Activated B cell treated with CpG ODN at 0.5 μM for 24 hours (primary cell): ENCODE data around the gene SCO2. TPM values are rescaled to one million over a fixed set of nuclear protein-coding genes. Genes with fewer than 3 reads are reported as not detected.

Experiments
- ATAC-seq: fragments of 200-7000 bp; cut with Tn5 transposase; one replicate; pipeline ENCODE4 v1.10.0; 2021; ENCODE audit warnings: low read depth, mild to moderate bottlenecking, moderate library complexity
- CTCF ChIA-PET: fragments of 350-600 bp; sonication (Branson Sonifier 250); formaldehyde crosslinking; loops from one replicate; lab custom pipeline; 2021; ENCODE audit warnings: antibody characterized with exemption; lab: Charles Lee
- POLR2A ChIA-PET: fragments of 350-600 bp; sonication (Branson Sonifier 250); formaldehyde crosslinking; loops from one replicate; lab custom pipeline; 2021; ENCODE audit warnings: antibody characterized with exemption; lab: Charles Lee
- DNase-seq: peaks from one replicate; pipeline ENCODE4 v3.0.0; 2022
- H3K27ac Mint-ChIP-seq: one replicate; pipeline ENCODE4 v1.8.0; 2020; ENCODE audit warnings: mixed read lengths
- H3K27me3 Mint-ChIP-seq: one replicate; pipeline ENCODE4 v1.8.0; 2021; ENCODE audit warnings: mixed read lengths
- H3K36me3 Mint-ChIP-seq: one replicate; pipeline ENCODE4 v1.8.0; 2021; ENCODE audit warnings: low read depth, mixed read lengths
- H3K4me1 Mint-ChIP-seq: one replicate; pipeline ENCODE4 v1.8.0; 2021; ENCODE audit warnings: mixed read lengths
- H3K4me3 Mint-ChIP-seq: one replicate; pipeline ENCODE4 v1.8.0; 2020; ENCODE audit warnings: mild to moderate bottlenecking, mixed read lengths
- H3K9me3 Mint-ChIP-seq: one replicate; pipeline ENCODE4 v1.8.0; 2020; ENCODE audit warnings: mixed read lengths
- intact Hi-C: fragments of 100-400 bp; cut with micrococcal nuclease; formaldehyde crosslinking; loops from one replicate; pipeline ENCODE4 v1.15.1; 2024
- total RNA-seq: library from RNA; stranded (reverse); gene quantifications from 2 replicates; pipeline ENCODE4 v1.2.3, GENCODE V29; 2022
- TF ChIP-seq, protein P1 (sequence below): fragments of 200-600 bp; IDR thresholded peaks from one replicate; pipeline ENCODE4 v1.8.0; 2022; ENCODE audit warnings: antibody characterized with exemption, mild to moderate bottlenecking

SCO2 gene
- total RNA-seq, 1 donor from 2014 or later: 7.1 TPM

DNA sequence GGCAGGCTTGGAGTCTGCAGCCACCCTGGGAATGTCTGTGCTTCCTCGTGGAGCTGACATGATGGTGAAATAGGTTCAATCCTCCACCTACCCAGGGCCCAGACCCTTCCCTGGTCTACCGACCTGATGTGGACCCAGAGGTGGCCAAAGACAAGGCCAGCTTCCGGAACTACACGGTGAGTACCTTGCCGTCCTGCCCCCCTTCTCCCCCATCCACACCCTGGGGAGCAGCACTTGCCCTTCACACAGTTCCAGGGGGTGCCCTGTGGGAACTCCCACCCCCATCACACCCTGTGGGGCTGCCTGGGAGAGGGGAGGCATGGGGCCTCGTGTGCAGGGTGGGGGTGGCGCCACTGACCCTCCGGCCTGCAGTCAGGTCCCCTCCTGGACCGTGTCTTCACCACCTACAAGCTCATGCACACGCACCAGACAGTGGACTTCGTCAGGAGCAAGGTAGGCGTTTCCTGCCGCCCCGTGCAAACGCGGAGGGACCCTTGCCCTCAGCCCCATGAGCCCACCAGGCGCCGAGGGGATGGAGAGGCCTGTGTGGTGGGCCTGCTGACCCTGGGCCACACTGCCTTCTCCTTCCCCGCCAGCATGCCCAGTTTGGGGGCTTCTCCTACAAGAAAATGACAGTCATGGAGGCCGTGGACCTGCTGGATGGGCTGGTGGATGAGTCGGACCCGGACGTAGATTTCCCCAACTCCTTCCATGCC is 38.0 kb downstream of the SCO2 start:
- ATAC-seq (no peak), DNase-seq (no peak)
- Mint-ChIP-seq H3K4me3 (no peak overlapping the region), H3K9me3 (no peaks in the 10 kb centered on the region), H3K4me1 (peaks cover 14% of the 10 kb centered on the region), H3K36me3 (no peaks in the 10 kb centered on the region), H3K27ac (no peak overlapping the region), H3K27me3 (no peaks in the 10 kb centered on the region)
- ChIA-PET POLR2A (interaction anchor here (1.6 kb wide), 1 partner anchor 10 kb away, joined by 3 read pairs; no protein-coding TSS in a partner anchor), CTCF (no interaction called here)
- TF ChIP-seq, protein P1, sequence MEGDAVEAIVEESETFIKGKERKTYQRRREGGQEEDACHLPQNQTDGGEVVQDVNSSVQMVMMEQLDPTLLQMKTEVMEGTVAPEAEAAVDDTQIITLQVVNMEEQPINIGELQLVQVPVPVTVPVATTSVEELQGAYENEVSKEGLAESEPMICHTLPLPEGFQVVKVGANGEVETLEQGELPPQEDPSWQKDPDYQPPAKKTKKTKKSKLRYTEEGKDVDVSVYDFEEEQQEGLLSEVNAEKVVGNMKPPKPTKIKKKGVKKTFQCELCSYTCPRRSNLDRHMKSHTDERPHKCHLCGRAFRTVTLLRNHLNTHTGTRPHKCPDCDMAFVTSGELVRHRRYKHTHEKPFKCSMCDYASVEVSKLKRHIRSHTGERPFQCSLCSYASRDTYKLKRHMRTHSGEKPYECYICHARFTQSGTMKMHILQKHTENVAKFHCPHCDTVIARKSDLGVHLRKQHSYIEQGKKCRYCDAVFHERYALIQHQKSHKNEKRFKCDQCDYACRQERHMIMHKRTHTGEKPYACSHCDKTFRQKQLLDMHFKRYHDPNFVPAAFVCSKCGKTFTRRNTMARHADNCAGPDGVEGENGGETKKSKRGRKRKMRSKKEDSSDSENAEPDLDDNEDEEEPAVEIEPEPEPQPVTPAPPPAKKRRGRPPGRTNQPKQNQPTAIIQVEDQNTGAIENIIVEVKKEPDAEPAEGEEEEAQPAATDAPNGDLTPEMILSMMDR: no peak
- intact Hi-C loops: no loop called here

DNA sequence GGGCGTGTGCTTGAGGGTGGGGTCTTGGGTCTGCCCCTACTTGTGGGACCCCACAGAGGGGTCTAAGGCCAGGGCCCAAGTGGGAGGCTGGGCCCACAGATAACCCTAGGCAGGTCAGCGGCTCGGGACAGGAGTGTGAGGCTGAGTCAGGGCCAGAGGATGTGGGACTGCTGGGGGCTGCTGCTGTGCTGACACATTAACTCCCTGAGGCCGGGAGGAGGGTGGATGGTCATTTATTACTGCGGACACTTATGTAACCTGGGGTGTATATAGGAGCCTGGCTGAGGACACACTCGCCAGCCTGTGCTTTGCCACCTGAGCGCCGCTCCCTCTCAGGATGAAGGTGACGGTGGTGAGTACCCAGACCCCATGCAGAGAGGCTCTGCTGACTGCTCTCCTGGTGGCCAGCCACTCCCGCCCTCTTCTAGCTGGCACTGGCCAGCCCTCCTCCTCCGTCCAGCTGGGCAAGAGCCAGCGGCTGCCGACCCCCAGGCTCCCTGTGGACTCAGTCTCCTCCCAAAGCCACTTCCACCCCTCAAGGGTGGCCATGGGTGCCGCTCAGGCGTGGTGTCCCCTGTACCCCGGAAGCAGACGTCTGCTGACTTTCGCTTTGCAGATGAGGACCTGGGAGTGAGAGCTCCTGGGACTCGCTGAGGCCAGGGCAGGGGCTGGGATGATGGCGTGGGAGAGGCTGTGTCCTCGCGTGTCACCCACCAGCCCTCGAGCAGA is 38.7 kb downstream of the SCO2 start, which contains the start of gene MIOX:
MIOX (plus strand) TSS at position 299 of the 729 bp plus-strand sequence; CDS start at position 338, 39 bp downstream.
- ATAC-seq (no peak), DNase-seq (no peak)
- intact Hi-C loops: no loop called here
- POLR2A ChIA-PET: interaction anchor here (1.6 kb wide), 1 partner anchor 11 kb away, joined by 3 read pairs; no protein-coding TSS in a partner anchor
- peaks cover 14% of the 10 kb centered on the region for H3K4me1 Mint-ChIP-seq
- H3K27me3 Mint-ChIP-seq: no peaks in the 10 kb centered on the region
- H3K27ac Mint-ChIP-seq: no peak within 1 kb of the TSS
- CTCF ChIA-PET: no interaction called here
- H3K9me3 Mint-ChIP-seq: no peaks in the 10 kb centered on the region
- TF ChIP-seq, protein P1: no peak
- H3K36me3 Mint-ChIP-seq: no peaks in the 10 kb centered on the region
- no peak within 1 kb of the TSS for H3K4me3 Mint-ChIP-seq

DNA sequence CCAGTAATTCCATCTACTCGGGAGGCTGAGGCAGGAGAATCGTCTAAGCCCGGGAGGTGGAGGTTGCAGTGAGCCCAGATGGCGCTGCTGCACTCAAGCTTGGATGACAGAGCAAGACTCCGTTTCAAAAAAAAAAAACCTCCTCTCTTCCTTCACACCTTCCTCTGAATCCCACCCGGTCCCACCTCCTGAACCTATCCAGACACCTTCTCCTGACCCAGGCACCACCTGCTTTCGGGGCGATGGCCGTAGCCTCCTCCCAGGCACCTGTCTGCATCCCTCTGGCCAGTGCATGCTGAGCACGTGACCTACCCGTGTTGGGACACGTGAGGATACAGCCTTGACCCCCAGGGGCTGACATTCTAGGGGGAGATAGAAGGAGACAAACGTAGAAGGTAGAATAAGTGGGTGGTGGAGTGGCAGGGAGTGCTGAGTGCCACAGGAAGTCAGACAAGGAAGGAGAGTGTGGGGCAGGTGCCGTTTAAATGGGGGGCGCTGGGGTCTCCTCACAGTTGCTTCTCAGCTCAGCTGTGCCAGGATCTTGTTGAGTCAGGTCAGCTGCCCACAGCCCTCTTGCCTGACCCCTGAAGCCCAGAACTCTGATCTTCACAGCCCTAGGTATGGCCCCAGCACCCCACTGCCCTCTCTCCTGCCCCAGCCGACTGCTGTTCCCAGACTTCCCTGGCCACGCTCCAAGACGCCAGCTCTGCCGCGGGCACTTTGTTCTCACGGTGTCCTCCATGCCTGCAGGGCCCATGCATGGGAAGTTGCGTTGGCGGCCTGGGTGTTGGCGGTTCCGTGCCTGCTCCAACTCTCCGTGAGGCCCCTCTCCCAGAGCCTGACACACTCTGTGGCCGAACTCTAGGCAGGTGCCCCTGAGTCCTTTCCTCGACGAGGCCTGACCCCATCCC is 39.9 kb downstream of the SCO2 start:
- H3K4me3 Mint-ChIP-seq: no peak overlapping the region
- no peaks in the 10 kb centered on the region for H3K36me3 Mint-ChIP-seq
- intact Hi-C loops: no loop called here
- POLR2A ChIA-PET: interaction anchor here (1.2 to 1.5 kb wide), 2 partner anchors 13 to 17 kb away, joined by 3 to 5 read pairs; no protein-coding TSS in a partner anchor
- no peaks in the 10 kb centered on the region for H3K9me3 Mint-ChIP-seq
- CTCF ChIA-PET: no interaction called here
- ATAC-seq (no peak), DNase-seq (no peak)
- TF ChIP-seq, protein P1: no peak
- no peaks in the 10 kb centered on the region for H3K27me3 Mint-ChIP-seq
- peaks cover 8% of the 10 kb centered on the region for H3K4me1 Mint-ChIP-seq
- no peak overlapping the region for H3K27ac Mint-ChIP-seq

DNA sequence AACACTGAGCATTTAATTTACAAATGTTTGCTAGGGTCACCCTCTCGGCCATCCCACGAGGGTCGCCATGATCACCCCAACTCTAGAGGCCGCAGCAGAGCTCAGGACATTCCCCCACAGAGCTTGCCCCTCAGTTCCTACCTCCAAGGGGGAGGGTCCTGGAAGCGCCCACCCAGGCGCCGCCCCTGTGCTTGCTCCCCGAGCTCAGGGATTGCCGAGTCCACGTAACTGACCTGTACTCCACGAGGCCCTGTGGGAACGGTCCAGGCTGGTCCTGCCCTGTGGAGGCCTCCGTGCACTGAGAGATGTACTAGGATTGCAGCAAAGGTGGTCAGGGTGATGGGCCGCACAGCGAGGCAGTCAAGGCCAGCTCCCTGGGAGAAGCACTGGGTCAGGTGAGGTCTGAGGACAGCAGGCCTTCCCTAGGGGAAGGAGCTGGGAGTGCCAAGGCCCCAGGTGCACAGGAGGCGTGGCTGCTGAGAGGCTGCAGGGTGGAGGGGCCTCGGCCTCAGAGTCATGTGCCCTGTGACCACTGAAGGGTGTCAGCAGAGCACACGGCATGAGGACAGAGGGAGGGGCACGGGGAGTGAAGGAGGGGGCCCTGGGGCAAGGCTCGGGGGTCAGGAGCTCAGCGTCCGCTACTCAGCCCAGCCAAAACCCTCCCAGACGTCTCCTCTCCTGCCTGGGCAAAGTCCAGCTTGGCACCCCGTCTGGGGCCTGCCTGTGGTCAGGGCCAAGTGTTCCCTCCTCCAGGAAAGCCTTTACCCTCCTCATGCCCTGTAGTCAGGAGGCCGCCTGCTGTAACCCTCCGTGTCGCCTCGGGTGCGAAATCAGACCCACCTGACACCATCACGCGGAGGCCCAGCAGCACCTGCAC is 41.2 kb downstream of the SCO2 start:
- Mint-ChIP-seq H3K27ac (no peak overlapping the region), H3K9me3 (no peaks in the 10 kb centered on the region), H3K4me1 (peaks cover 11% of the 10 kb centered on the region), H3K27me3 (no peaks in the 10 kb centered on the region), H3K4me3 (no peak overlapping the region), H3K36me3 (no peaks in the 10 kb centered on the region)
- ChIA-PET POLR2A (interaction anchor here (1.2 to 1.5 kb wide), 2 partner anchors 14 to 16 kb away, joined by 3 to 5 read pairs; no protein-coding TSS in a partner anchor), CTCF (no interaction called here)
- TF ChIP-seq, protein P1: no peak
- peak; percentile 14 for ATAC-seq
- no peak for DNase-seq
- intact Hi-C loops: no loop called here
